ENCODE data around the gene SPSB4.

Gene SPSB4

GRCh38 chr3:141152801-141153678, 101.9 kb downstream of the SPSB4 start:
- no peak overlapping the region for H3K4me3 ChIP-seq (ENCODE audit: low read depth, low read length)
- TF ChIP-seq CTCF (IDR thresholded peaks at IDR 0.05; ENCODE audit: insufficient read depth, low read length, missing control alignments): no peak
- POLR2A ChIA-PET: no interaction called here
- DNase-seq (ENCODE audit: low read depth, low spot score): no peak
- CTCF ChIA-PET: no interaction called here

- no peak for DNase-seq (ENCODE audit: low read depth, low spot score)
- ChIA-PET CTCF (no interaction called here), POLR2A (no interaction called here)
- H3K4me3 ChIP-seq (ENCODE audit: low read depth, low read length): no peak overlapping the region
- TF ChIP-seq CTCF (IDR thresholded peaks at IDR 0.05; ENCODE audit: insufficient read depth, low read length, missing control alignments): no peak
Observed at GRCh38 chr3:141153679-141153966, 102.5 kb downstream of the SPSB4 start.

- no peak overlapping the region for H3K4me3 ChIP-seq (ENCODE audit: low read depth, low read length)
- DNase-seq (ENCODE audit: low read depth, low spot score): no peak
- POLR2A ChIA-PET: no interaction called here
- CTCF ChIA-PET: no interaction called here
- TF ChIP-seq CTCF (IDR thresholded peaks at IDR 0.05; ENCODE audit: insufficient read depth, low read length, missing control alignments): no peak
Observed at GRCh38 chr3:141164852-141165251, 113.7 kb downstream of the SPSB4 start.

- ChIA-PET POLR2A (no interaction called here), CTCF (interaction anchor here (4.9 kb wide), 1 partner anchor 24 kb away, joined by 16 read pairs; no protein-coding TSS in a partner anchor)
- TF ChIP-seq CTCF (IDR thresholded peaks at IDR 0.05; ENCODE audit: insufficient read depth, low read length, missing control alignments): no peak
- H3K4me3 ChIP-seq (ENCODE audit: low read depth, low read length): no peak overlapping the region
- DNase-seq (ENCODE audit: low read depth, low spot score): no peak
Observed at GRCh38 chr3:141167681-141168080, 116.5 kb downstream of the SPSB4 start.

- no peak for DNase-seq (ENCODE audit: low read depth, low spot score)
- no peak for TF ChIP-seq CTCF (IDR thresholded peaks at IDR 0.05; ENCODE audit: insufficient read depth, low read length, missing control alignments)
- no peak overlapping the region for H3K4me3 ChIP-seq (ENCODE audit: low read depth, low read length)
- CTCF ChIA-PET: interaction anchor here (4.9 kb wide), 1 partner anchor 21 kb away, joined by 16 read pairs; no protein-coding TSS in a partner anchor
- POLR2A ChIA-PET: no interaction called here
Observed at GRCh38 chr3:141170678-141171295, 119.6 kb downstream of the SPSB4 start.

- no peak overlapping the region for H3K4me3 ChIP-seq (ENCODE audit: low read depth, low read length)
- TF ChIP-seq CTCF (IDR thresholded peaks at IDR 0.05; ENCODE audit: insufficient read depth, low read length, missing control alignments): no peak
- CTCF ChIA-PET: interaction anchor here (1.1 kb wide), 1 partner anchor 17 kb away, joined by 3 read pairs; no protein-coding TSS in a partner anchor
- POLR2A ChIA-PET: no interaction called here
- no peak for DNase-seq (ENCODE audit: low read depth, low spot score)
Observed at GRCh38 chr3:141174674-141175073, 123.5 kb downstream of the SPSB4 start.

Measured in AG04449 (cell line).